Inflammatory macrophage treated with lipopolysaccharide for 1 hour (primary cell): ENCODE results near the gene DDX25.
"Not testable (repeated sequence)": the region's sequence is repeated elsewhere in the genome, so short reads cannot be mapped to it uniquely, and the experiment has no call there.

Experiments used
- DNase-seq, 2 donors: peaks; one replicate each; pipeline ENCODE4 v3.0.0-alpha.2; 2020 to 2022

Gene DDX25

DNA sequence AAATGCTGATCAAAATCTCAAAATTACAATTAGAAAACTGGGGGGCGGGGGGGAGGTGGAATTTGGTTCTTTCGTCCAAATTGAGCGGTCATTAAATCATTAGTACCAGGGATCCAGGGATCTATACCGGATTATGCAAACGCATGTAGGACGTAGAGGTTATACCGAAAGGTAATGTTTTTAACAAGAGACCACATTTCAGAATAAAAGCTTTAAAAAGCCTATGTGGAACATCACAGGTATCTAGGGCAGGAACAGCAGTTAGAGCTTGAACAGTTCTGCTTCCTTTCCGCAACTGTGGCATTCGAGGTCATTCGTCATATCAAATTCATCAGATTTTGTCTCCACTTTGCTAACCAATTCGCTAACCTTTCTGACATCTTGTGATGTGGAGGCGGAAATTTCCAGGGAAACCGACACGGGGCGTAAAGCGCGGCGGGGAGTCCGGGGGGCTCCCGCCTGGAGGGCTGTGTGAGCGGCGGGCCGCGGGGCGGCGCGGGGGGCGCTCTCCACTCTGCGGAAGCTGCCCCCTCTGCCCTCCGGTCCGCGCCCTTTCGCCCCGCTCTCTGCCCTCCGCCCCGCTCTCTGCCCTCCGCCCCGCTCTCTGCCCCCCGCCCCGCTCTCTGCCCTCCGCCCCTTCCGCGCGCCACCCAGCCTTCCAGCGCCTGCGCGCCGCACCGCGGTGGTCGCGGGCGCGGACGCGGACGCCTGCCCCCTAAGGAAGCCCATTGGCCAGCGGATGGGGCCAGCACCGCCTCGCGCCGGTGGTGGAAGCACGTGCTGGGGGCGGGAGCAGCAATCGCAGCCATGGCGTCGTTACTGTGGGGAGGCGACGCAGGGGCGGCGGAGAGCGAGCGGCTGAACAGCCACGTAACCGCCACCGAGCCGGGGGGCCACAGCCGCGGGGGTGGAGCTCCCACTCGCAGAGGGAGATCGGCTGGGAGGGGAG, at the start of gene DDX25:
TSS of gene DDX25 (plus strand) at position 798 of the 949 bp plus-strand sequence. CDS start at position 808, 10 bp downstream.
- DNase-seq: peak in 1 of 2 donors; percentile 4

DNA sequence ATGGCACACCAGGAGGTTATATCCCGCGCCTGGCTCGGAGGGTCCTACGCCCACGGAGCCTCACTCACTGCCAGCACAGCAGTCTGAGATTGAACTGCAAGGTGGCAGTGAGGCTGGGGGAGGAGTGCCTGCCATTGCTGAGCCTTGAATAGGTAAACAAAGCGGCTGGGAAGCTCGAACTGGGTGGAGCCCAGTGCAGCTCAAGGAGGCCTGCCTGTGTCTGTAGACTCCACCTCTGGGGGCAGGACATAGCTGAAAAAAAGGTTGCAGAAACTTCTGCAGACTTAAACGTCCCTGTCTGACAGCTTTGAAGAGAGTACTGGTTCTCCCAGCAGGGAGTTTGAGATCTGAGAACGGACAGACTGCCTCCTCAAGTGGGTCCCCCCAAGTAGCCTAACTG, 46.6 kb upstream of the DDX25 start:
- not testable (repeated sequence) for DNase-seq

GRCh38 chr11:125862786-125863185, 41.5 kb upstream of the DDX25 start:
- not testable (repeated sequence) for DNase-seq

DNA sequence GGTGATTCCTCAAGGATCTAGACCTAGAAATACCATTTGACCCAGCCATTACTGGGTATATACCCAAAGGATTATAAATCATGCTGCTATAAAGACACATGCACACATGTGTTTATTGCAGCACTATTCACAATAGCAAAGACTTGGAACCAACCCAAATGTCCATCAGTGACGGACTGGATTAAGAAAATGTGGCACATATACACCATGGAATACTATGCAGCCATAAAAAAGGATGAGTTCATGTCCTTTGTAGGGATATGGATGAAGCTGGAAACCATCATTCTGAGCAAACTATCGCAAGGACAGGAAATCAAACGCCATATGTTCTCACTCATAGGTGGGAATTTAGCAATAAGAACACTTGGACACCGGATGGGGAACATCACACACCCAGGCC, 39.0 kb upstream of the DDX25 start:
- not testable (repeated sequence) for DNase-seq

DNA sequence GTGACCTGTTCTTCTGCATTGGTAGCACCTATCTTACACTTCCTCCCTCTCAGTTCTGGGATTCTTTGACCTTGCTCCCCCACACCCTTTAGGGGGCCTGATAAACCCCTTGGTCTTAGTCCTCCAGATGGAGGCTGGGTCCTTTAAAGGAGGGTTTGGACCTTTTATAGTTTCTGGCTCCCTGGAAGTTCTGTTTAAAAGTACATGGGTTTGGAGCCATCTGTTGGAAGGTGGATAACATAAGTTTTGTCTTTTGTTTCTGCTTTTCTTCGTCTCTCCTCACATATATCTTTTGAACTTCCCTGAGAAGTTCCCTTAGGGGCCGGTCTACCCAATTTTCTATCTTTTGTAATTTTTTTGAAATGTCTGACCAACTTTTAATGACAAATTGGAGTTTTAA, 34.8 kb upstream of the DDX25 start:
- DNase-seq: no peak

DNA sequence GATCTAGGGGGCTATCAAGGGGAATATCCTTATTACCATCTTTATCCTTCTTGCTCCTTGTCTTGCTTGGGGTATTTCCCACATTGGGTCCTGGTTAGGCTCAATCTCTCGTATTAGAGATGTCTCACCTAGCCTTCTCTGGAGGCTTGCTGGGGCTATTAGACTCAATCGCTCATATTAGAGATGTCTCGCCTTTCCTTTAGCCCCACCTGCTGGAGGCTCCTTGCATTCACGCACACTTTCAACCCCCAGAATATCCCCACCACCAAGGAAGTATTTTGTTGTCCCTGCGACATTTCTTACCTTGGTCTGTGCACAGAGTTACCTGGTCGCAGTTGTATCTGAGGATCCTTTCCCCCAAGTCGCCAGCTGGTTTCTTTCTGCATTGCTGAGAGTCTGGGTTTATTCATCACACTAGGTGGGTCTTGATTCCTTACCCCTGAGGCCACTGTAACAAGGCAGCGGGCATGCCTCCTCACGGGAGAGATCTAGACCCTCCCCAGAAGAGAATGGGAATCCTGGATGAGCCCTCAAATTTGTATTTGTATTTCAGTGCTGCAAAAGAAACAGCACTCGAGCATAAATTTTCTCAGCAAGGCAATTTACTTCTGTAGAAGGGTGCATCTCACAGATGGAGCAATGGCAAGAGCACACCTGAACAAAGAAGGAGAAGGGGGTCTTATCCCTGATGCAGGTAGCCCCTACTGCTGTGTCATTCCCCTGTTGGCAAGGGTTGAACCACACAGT, 32.7 kb upstream of the DDX25 start:
- peak in 1 of 2 donors; percentile 18 for DNase-seq

- no peak for DNase-seq
Measured at GRCh38 chr11:125872138-125872491, 32.2 kb upstream of the DDX25 start.

DNA sequence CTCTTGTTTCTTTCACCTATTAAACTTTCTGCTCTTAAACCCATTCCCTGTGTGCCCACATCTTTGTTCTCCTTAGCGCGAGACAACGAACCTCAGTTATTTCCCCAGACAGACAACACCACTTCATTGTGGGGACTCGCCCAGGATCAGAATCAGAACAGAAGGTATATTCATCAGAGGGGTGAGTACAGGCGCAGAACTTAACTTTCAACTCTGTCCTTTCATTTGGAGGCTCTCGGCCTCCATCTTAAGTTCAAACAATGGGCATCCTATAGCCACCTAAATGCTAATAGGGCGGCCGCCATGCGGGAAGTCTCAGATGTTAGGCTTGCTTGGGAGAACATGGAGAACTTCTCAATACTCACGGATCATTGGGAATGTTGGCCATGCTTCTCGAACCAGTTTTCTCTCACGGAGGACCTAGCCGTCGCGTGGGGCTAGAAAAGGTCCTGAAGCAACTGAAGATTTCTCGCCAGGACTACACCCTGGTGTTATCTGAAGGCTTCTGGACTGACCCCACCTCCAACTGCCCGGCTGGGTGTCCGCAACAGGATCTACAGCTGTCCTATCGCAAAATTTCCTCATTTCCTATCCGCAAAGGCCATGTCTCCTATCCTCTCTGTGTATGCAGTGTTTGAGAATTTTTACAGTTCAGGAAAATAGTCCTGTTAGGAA, 30.3 kb upstream of the DDX25 start:
- DNase-seq: no peak

GRCh38 chr11:125874556-125875124, 29.7 kb upstream of the DDX25 start:
- DNase-seq: peak; percentile 39 to 74

DNA sequence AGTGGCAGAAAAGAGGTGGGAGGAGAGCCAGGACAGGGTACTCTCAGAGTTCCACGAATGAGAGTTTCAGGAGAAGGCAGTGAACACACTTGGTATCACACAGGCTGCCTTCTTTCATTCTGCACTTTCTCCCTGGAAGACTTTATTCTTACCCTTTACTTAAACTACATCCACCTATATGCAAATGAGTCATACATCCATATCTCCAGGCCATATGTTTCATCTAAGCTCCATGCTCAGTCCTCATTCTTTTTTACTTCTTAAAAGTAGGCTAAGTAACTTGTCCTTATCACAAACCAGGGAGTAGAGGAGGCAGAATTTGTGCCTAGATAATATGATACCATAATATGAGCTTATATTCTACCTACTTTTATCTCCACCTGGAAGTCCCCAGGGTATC, 23.0 kb upstream of the DDX25 start:
- DNase-seq: no peak

- no peak for DNase-seq
Measured at GRCh38 chr11:125883375-125883774, 20.9 kb upstream of the DDX25 start.

DNA sequence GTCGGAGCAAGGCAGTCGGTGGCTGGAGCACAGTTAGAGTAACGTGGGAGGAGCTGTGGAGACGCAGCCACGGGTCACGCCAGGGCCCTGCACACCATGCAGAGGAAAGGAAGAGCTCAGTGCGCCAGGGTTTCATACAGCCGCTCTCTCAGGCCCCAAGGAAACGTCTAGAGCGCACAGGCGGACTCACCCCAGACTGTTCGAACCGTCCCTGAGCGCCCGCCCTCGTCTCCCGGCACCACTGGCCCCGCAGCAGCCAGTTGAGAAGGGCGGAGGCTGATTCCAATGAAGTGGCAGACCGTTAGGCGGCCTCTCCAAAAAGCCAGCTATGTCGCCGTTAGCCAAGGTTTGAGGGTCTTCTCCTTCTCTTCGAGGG, 17.3 kb upstream of the DDX25 start:
- DNase-seq: peak; percentile 11 to 19

- peak; percentile 95 to 97 for DNase-seq
Measured at GRCh38 chr11:125887373-125888324, 16.7 kb upstream of the DDX25 start, which contains the start of gene HYLS1. Gene HYLS1, plus strand, starts transcription at chr11:125887668. Its CDS starts 11,701 bp downstream, at chr11:125899369.

GRCh38 chr11:125890447-125891100, 13.7 kb upstream of the DDX25 start:
- no peak for DNase-seq

- DNase-seq: no peak
Measured at GRCh38 chr11:125892071-125892470, 12.2 kb upstream of the DDX25 start.

DNA sequence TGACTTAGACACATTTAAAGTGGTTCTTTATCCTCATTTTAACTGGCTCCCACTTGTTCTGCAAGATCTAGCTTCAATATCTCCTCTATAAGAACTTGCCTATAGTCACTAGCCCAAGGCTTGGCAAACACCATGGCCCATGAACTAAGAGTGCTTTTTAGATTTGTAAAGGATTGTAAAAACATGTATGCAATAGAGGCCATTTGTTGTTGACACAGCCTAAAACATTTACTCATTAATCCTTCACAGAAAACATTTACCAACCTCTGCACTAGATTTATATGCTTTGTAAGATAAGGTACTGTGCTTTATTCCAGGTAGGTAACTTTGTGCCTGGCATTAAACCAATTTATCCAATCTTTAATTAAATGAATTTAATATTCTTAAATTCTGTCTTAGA, 11.3 kb upstream of the DDX25 start:
- DNase-seq: no peak

GRCh38 chr11:125901872-125902271, 2.4 kb upstream of the DDX25 start:
- DNase-seq: no peak

- DNase-seq: no peak
Measured at GRCh38 chr11:125902277-125902926, 1.9 kb upstream of the DDX25 start.

DNA sequence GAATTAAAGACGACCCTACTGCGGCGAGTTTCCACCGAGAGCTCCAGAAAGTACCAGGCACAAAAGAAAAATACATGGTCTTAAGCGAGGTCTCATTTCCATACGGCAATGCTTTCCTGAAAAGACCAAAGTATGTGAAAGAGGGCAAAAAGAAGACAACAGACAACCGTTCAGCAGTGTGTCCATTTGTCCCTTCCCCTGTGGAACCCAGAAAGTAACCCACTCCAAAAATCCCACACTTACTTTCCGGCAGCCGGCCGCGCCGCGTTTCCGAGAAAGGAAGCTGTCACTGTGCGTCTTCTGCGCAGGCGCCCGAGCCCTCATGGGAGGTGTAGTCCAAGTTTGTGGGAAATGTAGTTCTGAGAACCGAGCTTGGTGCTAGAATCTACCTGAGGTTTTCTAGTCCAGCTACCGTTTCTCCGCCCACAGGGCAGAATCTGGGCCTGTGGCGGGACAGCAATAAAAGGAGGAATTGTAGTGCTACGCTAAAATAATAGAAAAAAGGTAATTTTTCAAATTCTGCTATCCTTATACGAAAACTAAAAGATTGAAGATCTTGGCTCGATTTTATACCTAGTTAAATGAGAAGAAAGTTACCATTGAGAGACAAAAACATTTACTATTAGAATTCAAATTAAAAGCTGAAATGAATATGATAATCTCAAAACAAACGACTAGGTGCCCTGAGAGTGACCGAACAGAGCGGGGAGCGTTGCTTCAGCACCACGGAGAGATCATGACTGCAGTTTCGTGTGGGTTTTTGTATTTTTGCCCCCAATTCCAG, 1.2 kb upstream of the DDX25 start, which contains the start of gene PUS3:
TSS of gene PUS3 (minus strand) at position 280 of the 784 bp plus-strand sequence. CDS start 6,922 bp downstream, outside the sequence.
- peak; percentile 82 to 89 for DNase-seq

- DNase-seq: no peak
Measured at GRCh38 chr11:125904678-125905077, 370 bp downstream of the DDX25 start.
